Measurements from ENCODE around the gene ACOT8.

Gene ACOT8

GRCh38 chr20:45792317-45793118, 64.7 kb downstream of the ACOT8 start:
- no peaks in the 10 kb centered on the region for H3K27me3 ChIP-seq (ENCODE audit: control insufficient read depth, insufficient read depth, low read length)
- no peaks in the 10 kb centered on the region for H3K9me3 ChIP-seq (ENCODE audit: control insufficient read depth, low read length)
- peaks cover 3% of the 10 kb centered on the region for H3K36me3 ChIP-seq (ENCODE audit: control insufficient read depth, insufficient read depth, low read length)
- H3K4me1 ChIP-seq (ENCODE audit: control insufficient read depth, insufficient read depth, low read length) = peaks cover 5% of the 10 kb centered on the region
- H3K9ac ChIP-seq (ENCODE audit: low read length) = peak overlapping the region; percentile 98
- H3K4me3 ChIP-seq (ENCODE audit: low read length) = peak overlapping the region; percentile 95

All from mucosa of stomach (tissue), 1 donor.